Measurements from ENCODE around the gene TEX19.

TEX19 gene

GRCh38 chr17:82384051-82384729 lies 25.1 kb downstream of the TEX19 start (continued):
- TF ChIP-seq, protein P1, sequence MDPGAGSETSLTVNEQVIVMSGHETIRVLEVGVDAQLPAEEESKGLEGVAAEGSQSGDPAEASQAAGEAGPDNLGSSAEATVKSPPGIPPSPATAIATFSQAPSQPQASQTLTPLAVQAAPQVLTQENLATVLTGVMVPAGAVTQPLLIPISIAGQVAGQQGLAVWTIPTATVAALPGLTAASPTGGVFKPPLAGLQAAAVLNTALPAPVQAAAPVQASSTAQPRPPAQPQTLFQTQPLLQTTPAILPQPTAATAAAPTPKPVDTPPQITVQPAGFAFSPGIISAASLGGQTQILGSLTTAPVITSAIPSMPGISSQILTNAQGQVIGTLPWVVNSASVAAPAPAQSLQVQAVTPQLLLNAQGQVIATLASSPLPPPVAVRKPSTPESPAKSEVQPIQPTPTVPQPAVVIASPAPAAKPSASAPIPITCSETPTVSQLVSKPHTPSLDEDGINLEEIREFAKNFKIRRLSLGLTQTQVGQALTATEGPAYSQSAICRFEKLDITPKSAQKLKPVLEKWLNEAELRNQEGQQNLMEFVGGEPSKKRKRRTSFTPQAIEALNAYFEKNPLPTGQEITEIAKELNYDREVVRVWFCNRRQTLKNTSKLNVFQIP (CRISPR knock-in tag; IDR thresholded peaks at IDR 0.05; ENCODE audit: borderline replicate concordance, low read depth) = no peak

DNA sequence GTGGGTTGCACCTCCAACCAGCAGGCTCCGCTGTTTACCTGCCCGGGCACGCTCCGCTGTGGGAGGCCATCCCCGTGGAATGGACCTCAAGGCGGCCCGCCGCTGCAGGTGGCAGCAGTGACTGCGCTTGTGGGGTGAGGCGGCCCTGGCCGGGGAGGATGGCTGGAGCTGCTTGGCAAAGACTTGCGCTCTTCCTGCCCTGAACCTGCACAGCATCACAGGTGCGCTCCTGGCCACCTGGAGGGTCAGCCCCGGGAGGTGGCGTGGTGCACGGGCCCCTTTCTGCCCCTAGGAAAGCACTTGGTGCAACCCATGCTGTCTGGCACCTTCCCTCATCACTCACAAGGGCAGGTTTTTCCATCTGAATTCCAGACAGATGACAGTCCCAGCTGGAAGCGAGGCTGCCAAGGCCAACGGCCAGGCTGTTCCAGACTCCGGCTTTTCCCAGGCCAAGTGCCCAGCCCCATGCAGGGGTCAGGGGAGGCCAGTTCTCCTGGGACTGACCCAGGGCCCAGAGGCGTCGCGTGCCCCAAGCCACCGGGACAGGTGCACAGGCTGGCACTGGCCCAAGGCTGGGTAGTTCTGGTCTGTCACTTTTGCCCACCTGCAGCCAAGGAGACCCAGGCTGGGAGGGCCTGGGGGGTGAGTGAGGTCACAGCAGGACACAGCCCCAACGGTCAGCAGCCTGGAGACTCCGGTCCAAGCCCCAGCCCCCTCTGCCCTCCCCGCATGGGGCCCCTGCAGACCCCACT lies 25.9 kb downstream of the TEX19 start:
- TF ChIP-seq, protein P2, sequence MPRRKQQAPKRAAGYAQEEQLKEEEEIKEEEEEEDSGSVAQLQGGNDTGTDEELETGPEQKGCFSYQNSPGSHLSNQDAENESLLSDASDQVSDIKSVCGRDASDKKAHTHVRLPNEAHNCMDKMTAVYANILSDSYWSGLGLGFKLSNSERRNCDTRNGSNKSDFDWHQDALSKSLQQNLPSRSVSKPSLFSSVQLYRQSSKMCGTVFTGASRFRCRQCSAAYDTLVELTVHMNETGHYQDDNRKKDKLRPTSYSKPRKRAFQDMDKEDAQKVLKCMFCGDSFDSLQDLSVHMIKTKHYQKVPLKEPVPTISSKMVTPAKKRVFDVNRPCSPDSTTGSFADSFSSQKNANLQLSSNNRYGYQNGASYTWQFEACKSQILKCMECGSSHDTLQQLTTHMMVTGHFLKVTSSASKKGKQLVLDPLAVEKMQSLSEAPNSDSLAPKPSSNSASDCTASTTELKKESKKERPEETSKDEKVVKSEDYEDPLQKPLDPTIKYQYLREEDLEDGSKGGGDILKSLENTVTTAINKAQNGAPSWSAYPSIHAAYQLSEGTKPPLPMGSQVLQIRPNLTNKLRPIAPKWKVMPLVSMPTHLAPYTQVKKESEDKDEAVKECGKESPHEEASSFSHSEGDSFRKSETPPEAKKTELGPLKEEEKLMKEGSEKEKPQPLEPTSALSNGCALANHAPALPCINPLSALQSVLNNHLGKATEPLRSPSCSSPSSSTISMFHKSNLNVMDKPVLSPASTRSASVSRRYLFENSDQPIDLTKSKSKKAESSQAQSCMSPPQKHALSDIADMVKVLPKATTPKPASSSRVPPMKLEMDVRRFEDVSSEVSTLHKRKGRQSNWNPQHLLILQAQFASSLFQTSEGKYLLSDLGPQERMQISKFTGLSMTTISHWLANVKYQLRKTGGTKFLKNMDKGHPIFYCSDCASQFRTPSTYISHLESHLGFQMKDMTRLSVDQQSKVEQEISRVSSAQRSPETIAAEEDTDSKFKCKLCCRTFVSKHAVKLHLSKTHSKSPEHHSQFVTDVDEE (CRISPR knock-in tag; IDR thresholded peaks at IDR 0.05) = no peak
- TF ChIP-seq CSRNP3 (CRISPR knock-in tag; IDR thresholded peaks at IDR 0.05) = no peak
- TF ChIP-seq SNAI2 (CRISPR knock-in tag; IDR thresholded peaks at IDR 0.05) = no peak
- no peak for TF ChIP-seq RARB (CRISPR knock-in tag; IDR thresholded peaks at IDR 0.05)
- TF ChIP-seq, protein P3, sequence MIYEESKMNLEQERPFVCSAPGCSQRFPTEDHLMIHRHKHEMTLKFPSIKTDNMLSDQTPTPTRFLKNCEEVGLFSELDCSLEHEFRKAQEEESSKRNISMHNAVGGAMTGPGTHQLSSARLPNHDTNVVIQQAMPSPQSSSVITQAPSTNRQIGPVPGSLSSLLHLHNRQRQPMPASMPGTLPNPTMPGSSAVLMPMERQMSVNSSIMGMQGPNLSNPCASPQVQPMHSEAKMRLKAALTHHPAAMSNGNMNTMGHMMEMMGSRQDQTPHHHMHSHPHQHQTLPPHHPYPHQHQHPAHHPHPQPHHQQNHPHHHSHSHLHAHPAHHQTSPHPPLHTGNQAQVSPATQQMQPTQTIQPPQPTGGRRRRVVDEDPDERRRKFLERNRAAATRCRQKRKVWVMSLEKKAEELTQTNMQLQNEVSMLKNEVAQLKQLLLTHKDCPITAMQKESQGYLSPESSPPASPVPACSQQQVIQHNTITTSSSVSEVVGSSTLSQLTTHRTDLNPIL (CRISPR knock-in tag; IDR thresholded peaks at IDR 0.05; ENCODE audit: low read depth) = no peak
- TF ChIP-seq BACH2 (CRISPR knock-in tag; IDR thresholded peaks at IDR 0.05; ENCODE audit: borderline replicate concordance) = no peak
- TF ChIP-seq ZNF70 (CRISPR knock-in tag; IDR thresholded peaks at IDR 0.05) = no peak
- TF ChIP-seq ESRRG (CRISPR knock-in tag; IDR thresholded peaks at IDR 0.05) = no peak
- no peak for TF ChIP-seq PPARA (CRISPR knock-in tag; IDR thresholded peaks at IDR 0.05; ENCODE audit: borderline replicate concordance)
- TF ChIP-seq TCF4 (CRISPR knock-in tag; IDR thresholded peaks at IDR 0.05; ENCODE audit: borderline replicate concordance) = no peak
- peak; percentile 29 for ATAC-seq

DNA sequence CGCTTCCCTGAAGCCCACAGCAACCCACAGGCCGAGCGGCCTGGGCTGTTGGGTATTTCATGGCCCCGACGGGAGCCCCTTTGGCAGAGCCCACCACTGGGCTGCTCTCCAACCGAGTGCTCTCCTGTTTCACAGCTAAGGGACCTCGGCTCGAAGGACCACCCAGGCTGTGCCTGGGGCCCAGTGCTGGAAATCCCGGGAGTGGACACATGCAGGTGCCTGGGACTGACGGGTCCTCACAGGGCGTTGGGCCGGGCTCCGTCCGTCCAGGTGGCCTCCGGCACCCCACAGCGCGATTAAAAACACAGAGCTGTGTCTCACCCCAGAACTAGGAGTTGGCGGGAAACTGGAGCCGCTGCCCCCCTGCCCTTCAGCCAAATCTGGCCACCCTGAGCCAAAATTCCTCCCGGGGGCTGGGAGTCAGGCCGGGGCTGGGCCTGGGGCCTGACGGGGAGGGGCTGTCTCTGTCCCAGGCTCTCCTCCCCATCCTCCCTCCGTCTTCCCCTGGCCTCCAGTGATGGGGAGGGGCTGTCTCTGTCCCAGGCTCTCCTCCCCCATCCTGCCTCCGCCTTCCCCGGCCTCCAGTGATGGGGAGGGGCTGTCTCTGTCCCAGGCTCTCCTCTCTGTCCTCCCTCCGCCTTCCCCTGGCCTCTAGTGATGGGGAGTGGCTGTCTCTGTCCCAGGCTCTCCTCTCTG lies 26.7 kb downstream of the TEX19 start:
- ATAC-seq = no peak
- TF ChIP-seq ISL1 (CRISPR knock-in tag; IDR thresholded peaks at IDR 0.05) = no peak
- TF ChIP-seq ZNF70 (CRISPR knock-in tag; IDR thresholded peaks at IDR 0.05) = no peak
- TF ChIP-seq PPARA (CRISPR knock-in tag; IDR thresholded peaks at IDR 0.05; ENCODE audit: borderline replicate concordance) = no peak
- TF ChIP-seq RARB (CRISPR knock-in tag; IDR thresholded peaks at IDR 0.05) = no peak
- TF ChIP-seq ZC3H10 (CRISPR knock-in tag; IDR thresholded peaks at IDR 0.05) = no peak
- TF ChIP-seq ZFP3 (CRISPR knock-in tag; IDR thresholded peaks at IDR 0.05) = no peak
- TF ChIP-seq, protein P1 (CRISPR knock-in tag; IDR thresholded peaks at IDR 0.05; ENCODE audit: borderline replicate concordance, low read depth) = no peak
- TF ChIP-seq CSRNP3 (CRISPR knock-in tag; IDR thresholded peaks at IDR 0.05) = no peak
- no peak for TF ChIP-seq OSR1 (CRISPR knock-in tag; IDR thresholded peaks at IDR 0.05)
- TF ChIP-seq, protein P2 (CRISPR knock-in tag; IDR thresholded peaks at IDR 0.05) = no peak
- no peak for TF ChIP-seq ZFP30 (CRISPR knock-in tag; IDR thresholded peaks at IDR 0.05)
- TF ChIP-seq PATZ1 (CRISPR knock-in tag; IDR thresholded peaks at IDR 0.05; ENCODE audit: borderline replicate concordance) = no peak
- no peak for TF ChIP-seq ZNF8 (CRISPR knock-in tag; IDR thresholded peaks at IDR 0.05)
- no peak for TF ChIP-seq TCF4 (CRISPR knock-in tag; IDR thresholded peaks at IDR 0.05; ENCODE audit: borderline replicate concordance)
- no peak for TF ChIP-seq TOX (CRISPR knock-in tag; IDR thresholded peaks at IDR 0.05; ENCODE audit: borderline replicate concordance)

All from SK-N-SH treated with all-trans-retinoic acid at 6 μM for 48 hours (cell line).